ENCODE measurements around the gene PNPLA2. TPM values are rescaled to one million over a fixed set of nuclear protein-coding genes. Genes with fewer than 3 reads are reported as not detected.

The PNPLA2 gene
- total RNA-seq, 3 donors from 2014 or later (not counting 1 experiment from before 2014, with no cell fraction given) = 184 to 218 (median 201) TPM

DNA sequence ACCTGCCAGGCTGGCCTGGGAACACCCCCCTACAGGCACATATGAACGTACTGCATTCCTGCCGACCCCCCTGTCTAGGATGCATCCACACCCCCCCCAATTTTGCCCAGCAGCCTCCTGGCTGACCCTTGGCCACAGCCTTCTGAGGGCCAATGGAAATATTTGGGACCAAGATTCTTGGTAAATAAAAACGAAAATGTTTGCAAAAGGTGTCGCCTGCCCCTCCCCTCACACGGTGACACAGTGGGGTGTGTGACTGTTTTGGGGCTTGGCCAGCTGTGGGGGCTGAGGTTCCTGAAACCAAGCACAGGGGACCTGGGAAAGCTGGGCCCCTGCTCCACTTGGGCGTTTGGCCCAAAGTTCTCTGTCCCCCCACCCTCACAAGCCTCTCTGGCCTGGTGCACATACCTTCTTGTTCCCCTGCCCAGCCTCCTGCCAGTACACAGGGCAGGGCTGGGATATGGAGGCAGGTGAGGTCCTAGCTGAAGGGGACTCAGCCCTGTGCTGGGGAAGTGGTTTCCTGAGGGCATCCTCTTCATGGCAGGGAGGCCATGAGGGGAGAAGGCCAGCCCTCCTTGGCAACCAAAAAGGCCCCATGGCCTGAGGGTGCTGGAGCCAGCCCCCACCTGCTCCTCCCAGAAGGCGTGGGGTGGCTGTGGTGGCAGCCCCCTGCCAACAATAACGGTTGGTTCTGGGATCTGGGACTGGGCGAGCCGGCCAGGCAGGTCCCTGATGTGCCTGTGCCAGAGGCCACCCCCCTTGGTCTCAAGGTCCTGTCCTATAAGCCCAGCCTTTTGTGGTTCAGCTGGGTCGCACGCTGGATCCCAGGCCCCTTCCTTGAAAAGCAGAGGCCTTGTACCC lies 6.9 kb downstream of the PNPLA2 start:
- Histone ChIP-seq H3K27ac (ENCODE audit: low read length) (no peak overlapping the region), H3K36me3 (ENCODE audit: control insufficient read depth, insufficient read depth, low read length) (peaks cover 11% of the 10 kb centered on the region), H3K27me3 (ENCODE audit: control insufficient read depth, insufficient read depth, low read length) (peaks cover 19% of the 10 kb centered on the region), H3K9me3 (ENCODE audit: control insufficient read depth, insufficient read depth, low read length) (no peaks in the 10 kb centered on the region), H3K4me1 (ENCODE audit: control insufficient read depth, insufficient read depth, low read length) (peaks cover 63% of the 10 kb centered on the region), H3K4me3 (ENCODE audit: low read length) (no peak overlapping the region)
- WGBS (ENCODE audit: insufficient coverage) = 88% methylated on average over 12 of the region's 12 CpGs
- no peaks in the 10 kb centered on the region for H3K9me3 Mint-ChIP-seq
- no peak overlapping the region for H3K4me3 Mint-ChIP-seq
- peaks cover 0 to 40% of the 10 kb centered on the region in 2 donors for H3K4me1 Mint-ChIP-seq
- DNase-seq (no peak), ATAC-seq (no peak)
- no peak overlapping the region for H3K27ac Mint-ChIP-seq
- H3K36me3 Mint-ChIP-seq = no peaks in the 10 kb centered on the region
- peaks cover 0 to 26% of the 10 kb centered on the region in 2 donors for H3K27me3 Mint-ChIP-seq (ENCODE audit: low read depth in 2 of 2)
- intact Hi-C loops (cut with micrococcal nuclease) = no loop called here
- TF ChIP-seq, protein P1, sequence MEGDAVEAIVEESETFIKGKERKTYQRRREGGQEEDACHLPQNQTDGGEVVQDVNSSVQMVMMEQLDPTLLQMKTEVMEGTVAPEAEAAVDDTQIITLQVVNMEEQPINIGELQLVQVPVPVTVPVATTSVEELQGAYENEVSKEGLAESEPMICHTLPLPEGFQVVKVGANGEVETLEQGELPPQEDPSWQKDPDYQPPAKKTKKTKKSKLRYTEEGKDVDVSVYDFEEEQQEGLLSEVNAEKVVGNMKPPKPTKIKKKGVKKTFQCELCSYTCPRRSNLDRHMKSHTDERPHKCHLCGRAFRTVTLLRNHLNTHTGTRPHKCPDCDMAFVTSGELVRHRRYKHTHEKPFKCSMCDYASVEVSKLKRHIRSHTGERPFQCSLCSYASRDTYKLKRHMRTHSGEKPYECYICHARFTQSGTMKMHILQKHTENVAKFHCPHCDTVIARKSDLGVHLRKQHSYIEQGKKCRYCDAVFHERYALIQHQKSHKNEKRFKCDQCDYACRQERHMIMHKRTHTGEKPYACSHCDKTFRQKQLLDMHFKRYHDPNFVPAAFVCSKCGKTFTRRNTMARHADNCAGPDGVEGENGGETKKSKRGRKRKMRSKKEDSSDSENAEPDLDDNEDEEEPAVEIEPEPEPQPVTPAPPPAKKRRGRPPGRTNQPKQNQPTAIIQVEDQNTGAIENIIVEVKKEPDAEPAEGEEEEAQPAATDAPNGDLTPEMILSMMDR (IDR thresholded peaks at IDR 0.05) = no peak

DNA sequence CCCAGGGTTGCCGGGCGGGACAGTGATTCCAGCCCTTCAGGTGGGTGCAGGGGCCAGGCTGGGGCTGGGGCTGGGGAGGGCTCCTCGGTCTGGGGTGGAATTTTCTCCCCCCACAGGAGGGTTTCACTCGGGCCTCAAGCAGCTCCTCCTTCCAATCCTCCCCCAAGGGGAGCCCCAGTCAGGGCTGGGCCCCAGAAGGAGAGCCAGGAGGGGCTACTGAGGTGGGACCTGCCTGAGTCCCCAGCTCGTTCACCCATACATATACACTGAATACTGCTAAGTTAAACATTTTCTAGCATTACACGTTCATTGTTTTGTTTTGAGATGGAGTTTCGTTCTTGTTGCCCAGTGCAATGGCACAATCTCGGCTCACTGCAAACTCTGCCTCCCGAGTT lies 7.5 kb downstream of the PNPLA2 start:
- TF ChIP-seq, protein P1 (IDR thresholded peaks at IDR 0.05) = no peak
- Mint-ChIP-seq H3K4me1 (peaks cover 0 to 35% of the 10 kb centered on the region in 2 donors), H3K27ac (no peak overlapping the region), H3K27me3 (ENCODE audit: low read depth in 2 of 2) (peaks cover 0 to 28% of the 10 kb centered on the region in 2 donors), H3K4me3 (peak overlapping the region; percentile 70), H3K9me3 (no peaks in the 10 kb centered on the region), H3K36me3 (no peaks in the 10 kb centered on the region)
- Histone ChIP-seq H3K9me3 (ENCODE audit: control insufficient read depth, insufficient read depth, low read length) (no peaks in the 10 kb centered on the region), H3K4me3 (ENCODE audit: low read length) (no peak overlapping the region), H3K27ac (ENCODE audit: low read length) (no peak overlapping the region), H3K36me3 (ENCODE audit: control insufficient read depth, insufficient read depth, low read length) (peaks cover 9% of the 10 kb centered on the region), H3K27me3 (ENCODE audit: control insufficient read depth, insufficient read depth, low read length) (peaks cover 19% of the 10 kb centered on the region), H3K4me1 (ENCODE audit: control insufficient read depth, insufficient read depth, low read length) (peaks cover 62% of the 10 kb centered on the region)
- DNase-seq (no peak), ATAC-seq (no peak)
- WGBS (ENCODE audit: insufficient coverage) = 80% methylated on average over 8 of the region's 9 CpGs
- intact Hi-C loops (cut with micrococcal nuclease) = no loop called here

DNA sequence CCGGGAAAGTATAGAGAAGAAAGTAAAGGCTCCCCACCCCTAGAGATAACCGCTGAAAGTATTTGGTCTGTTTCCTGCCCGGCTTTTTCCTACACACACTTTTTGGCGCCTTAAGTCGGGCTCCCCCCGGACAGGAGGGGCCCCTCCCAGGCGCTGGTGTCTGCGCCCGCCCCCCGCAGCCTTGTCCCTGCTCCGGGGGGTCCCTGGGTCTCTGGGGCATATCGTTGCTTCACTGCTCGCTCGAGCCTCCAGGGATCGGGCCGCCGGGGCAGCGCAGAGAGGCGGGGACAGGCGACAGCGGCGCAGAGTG lies 8.1 kb downstream of the PNPLA2 start:
- Histone ChIP-seq H3K36me3 (ENCODE audit: control insufficient read depth, insufficient read depth, low read length) (peaks cover 6% of the 10 kb centered on the region), H3K27ac (ENCODE audit: low read length) (no peak overlapping the region), H3K27me3 (ENCODE audit: control insufficient read depth, insufficient read depth, low read length) (peaks cover 19% of the 10 kb centered on the region), H3K9me3 (ENCODE audit: control insufficient read depth, insufficient read depth, low read length) (no peaks in the 10 kb centered on the region), H3K4me1 (ENCODE audit: control insufficient read depth, insufficient read depth, low read length) (peaks cover 58% of the 10 kb centered on the region), H3K4me3 (ENCODE audit: low read length) (peak overlapping the region; percentile 23)
- ATAC-seq (peak in 1 of 3 donors; percentile 8), DNase-seq (no peak)
- Mint-ChIP-seq H3K4me3 (peak overlapping the region; percentile 70), H3K4me1 (peaks cover 0 to 40% of the 10 kb centered on the region in 2 donors), H3K27me3 (ENCODE audit: low read depth in 2 of 2) (peaks cover 5 to 34% of the 10 kb centered on the region in 2 donors), H3K36me3 (no peaks in the 10 kb centered on the region), H3K27ac (no peak overlapping the region), H3K9me3 (no peaks in the 10 kb centered on the region)
- under 1% methylated on average over 21 of the region's 22 CpGs for WGBS (ENCODE audit: insufficient coverage)
- TF ChIP-seq, protein P1 (IDR thresholded peaks at IDR 0.05) = no peak
- intact Hi-C loops (cut with micrococcal nuclease) = no loop called here
